Measurements from ENCODE around the gene F2RL2.

F2RL2 gene

DNA sequence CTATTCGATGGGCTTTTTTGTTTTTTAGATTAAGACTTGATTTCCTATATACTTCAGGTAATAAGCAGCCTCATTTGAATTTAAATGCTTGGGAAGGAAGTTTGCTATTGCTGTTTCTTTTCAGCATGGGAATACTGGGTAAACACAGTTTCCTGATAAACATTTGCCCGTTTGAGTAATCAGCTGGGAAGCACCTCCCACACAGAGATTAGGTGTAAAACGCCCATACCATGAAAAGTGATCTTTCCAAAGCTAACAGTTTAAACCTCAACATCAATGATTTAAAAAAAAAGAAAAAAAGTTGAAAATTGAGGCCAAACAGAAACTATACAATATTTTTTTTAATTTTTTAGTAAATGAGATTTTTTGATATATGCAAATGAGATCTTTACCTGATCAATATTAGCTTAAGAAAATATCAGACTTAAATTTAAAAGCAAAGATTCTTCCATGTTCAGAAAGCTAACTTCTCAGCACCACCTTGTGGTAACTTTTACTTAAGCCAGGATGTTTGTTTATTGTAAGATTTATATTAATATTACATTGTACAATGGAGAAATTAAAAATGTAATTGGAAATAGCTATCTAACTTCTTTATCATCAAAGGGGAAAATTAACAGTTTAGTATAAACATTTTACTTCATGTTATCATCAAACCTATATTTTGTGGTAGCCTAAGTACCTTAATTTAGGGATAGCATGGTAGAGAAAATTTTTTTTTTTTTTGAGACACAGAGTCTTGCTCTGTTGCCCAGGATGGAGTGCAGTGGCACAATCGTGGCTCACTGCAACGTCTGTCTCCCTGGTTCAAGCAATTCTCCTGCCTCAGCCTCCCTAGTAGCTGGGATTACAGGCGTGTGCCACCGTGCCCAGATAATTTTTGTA lies 39.8 kb downstream of the F2RL2 start:
- no peak for DNase-seq

DNA sequence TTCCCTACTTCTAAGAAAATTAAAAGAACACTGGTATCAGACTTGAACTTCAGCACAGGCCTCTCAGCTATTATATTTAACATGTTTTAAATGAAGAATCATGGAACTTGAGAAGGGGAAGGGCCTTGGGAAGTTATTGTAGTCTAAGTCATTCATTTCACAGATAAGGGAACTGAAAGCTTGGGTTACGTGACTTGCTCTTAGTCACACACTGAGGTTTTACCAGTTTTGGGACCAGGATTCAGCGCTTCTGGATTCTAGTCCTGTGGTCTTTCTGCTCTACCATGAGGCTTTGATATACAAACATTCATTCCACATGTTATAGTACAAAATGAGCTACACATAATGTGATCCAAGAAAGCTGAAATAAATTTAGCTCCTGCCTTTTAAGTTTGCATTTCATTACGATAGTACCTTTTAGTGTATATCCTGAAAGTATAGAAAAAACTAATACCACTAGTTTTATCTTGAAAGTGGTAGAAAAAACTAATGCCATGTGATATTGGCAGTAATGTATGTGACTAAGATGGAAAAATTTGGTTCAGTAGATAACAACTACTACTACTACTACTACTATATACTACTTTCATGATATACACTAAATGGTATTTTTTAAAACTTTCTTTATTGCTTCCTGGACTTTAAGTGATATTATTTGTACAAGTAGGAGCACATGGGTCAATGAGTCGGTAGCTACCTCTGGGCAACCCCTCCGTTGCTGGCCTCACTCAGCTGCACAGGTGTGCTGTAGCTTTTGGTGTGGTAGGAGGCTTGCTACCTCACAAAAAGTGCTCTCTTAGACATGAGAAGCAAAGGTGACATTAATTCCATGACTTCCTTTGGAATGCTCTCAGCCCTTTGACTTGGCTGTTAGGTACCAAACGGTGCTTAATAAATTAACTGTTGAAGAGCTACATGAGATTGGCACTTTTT lies 40.7 kb downstream of the F2RL2 start:
- DNase-seq: no peak

DNA sequence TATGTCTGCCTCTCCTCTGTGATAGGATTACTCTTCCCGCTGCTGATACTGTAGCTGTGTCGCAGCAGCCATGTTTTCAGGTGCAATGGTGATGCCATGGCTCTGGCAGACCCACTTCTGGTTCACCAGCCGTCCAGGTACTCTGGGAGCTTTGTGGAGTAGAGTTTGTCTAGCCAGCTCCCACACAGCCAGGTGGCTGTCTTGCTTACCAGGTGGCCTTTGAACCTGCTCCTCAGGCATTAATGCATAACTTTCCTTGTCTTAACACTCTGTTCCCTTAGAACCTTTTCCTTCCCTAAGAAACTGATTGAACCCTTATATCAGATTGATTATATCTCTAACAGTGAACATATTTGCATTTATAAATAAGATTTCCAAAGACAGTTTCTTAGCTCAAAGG lies 42.2 kb downstream of the F2RL2 start:
- DNase-seq: no peak

DNA sequence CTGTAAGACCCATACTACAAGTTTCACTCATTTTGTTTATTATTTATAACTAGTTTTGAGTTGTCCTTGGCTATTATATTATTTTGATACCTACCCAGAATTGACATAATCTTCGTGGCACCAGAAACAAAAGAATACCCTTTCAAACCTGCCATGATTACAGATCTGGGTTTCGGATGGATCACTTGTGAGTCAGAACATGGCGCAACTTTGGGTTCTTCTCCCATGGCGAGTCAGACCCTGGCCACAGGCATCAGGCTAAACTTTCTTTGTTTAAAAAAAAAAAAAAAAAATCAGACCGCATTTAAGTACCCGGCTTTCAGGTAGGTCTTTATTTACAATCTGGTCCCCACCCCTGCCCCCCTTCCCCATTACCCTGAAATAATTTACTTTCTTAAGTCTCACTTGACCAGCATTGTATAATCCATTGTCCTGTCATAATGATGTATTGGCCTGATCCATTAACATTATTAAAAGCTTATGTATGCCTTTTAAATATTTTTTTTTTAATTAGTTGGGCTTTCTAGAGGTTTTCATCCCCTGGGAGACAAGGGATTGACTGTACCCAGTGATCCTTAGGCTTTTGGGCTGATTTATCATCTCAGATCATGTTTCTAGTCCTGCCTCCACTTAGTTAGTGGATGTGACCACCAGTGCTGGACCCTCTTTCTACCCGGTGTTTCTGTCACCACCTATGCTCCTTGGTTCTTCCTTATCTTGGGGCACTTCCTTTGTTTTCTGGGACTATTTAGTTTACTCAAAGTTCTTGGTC lies 43.9 kb downstream of the F2RL2 start:
- no peak for DNase-seq

DNA sequence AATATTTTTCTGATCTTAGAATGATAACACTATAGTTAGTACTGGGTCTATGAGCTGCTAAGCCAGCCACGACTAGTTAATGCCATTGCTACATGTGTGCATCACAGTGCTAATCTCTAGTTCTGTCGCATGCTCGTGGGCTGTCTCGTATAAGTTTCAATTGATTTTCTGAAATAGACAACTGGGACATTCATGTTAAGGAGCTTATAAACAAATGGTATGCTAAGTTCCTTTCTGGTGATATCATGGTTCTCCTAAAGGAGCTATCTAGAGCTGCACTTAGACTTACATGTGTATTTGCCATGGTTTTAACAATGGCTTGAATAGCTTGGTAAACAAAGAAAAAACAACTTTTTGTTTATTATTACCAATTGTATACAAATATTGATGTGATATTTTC lies 46.2 kb downstream of the F2RL2 start:
- DNase-seq: no peak

DNA sequence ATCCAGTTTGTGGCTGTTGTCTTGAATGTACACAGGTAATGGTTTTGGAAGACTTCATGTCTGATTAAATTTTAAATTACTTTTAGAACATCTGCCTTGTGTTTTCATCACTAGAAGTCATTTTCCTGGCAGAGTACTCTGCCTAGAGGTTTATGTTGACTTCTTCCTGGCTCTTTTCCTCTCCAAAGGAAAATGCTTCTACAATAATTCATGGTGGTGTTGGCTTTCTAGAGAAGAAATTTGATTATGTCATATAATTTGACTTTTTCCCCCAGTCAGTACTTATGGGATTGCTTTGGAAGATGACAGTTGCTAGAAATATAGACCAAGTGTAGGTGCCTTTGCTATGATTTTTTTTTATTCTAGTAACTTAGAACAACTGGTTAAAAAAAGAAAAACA lies 46.8 kb downstream of the F2RL2 start:
- no peak for DNase-seq

DNA sequence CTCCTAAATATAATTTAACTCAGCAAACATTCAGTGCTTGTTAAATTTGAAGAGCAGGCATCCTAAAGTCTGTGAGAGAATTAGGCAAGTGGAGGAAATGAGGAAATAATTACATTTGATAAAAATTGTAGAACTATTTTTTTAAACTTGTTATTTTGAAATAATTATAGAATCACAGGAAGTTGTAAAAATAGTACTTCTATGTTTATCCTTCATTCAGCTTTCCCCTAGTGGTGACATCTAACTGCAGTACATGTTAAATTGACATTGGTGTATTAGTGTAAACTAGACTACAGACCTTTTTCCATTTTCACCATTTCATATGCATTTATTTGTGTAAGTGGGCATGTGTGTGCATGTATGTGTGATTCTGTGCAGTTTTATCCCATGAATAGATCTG lies 51.6 kb downstream of the F2RL2 start:
- no peak for DNase-seq

DNA sequence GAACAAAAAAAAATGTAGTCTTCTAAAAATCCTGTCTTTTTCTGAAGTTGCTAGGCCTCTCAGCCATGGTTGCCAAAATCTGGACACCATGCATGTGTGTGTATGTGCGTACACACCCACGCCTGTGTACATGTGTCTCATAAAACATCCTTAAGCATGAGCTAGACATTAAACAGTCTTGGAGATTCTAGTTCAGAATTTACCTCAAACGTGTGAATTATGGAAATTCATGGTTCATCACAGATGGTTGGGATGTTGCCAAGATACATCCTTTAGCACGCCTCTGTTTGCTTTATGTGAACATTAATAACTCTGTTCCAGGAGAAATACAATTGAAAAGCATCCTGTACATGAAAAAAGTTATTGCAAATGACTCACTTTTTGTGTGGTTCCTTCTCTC lies 53.0 kb downstream of the F2RL2 start:
- no peak for DNase-seq

Measured in CD4-positive, alpha-beta T cell treated with Interleukin-6 for 4 hours (primary cell).